ENCODE results near the gene SLC24A4. TPM values are rescaled to one million over a fixed set of nuclear protein-coding genes. Genes with fewer than 3 reads are reported as not detected.

SLC24A4 gene
- total RNA-seq, 1 donor from 2014 or later, result 1.1 TPM

GRCh38 chr14:92411941-92412340, 89.0 kb downstream of the SLC24A4 start:
- Mint-ChIP-seq H3K27ac (ENCODE audit: unreplicated experiment) (no peak overlapping the region), H3K9me3 (ENCODE audit: unreplicated experiment) (peaks cover 3% of the 10 kb centered on the region), H3K36me3 (ENCODE audit: low read depth, unreplicated experiment) (peaks cover 3% of the 10 kb centered on the region), H3K4me3 (ENCODE audit: unreplicated experiment) (no peak overlapping the region), H3K4me1 (ENCODE audit: unreplicated experiment) (peaks cover 14% of the 10 kb centered on the region), H3K27me3 (ENCODE audit: unreplicated experiment) (peaks cover 3% of the 10 kb centered on the region)
- TF ChIP-seq CTCF (IDR thresholded peaks at IDR 0.05; ENCODE audit: unreplicated experiment), result no peak
- DNase-seq (ENCODE audit: low spot score), result no peak

GRCh38 chr14:92412912-92413311, 89.9 kb downstream of the SLC24A4 start:
- Mint-ChIP-seq H3K4me1 (ENCODE audit: unreplicated experiment) (peaks cover 14% of the 10 kb centered on the region), H3K4me3 (ENCODE audit: unreplicated experiment) (no peak overlapping the region), H3K27ac (ENCODE audit: unreplicated experiment) (no peak overlapping the region), H3K9me3 (ENCODE audit: unreplicated experiment) (no peaks in the 10 kb centered on the region), H3K36me3 (ENCODE audit: low read depth, unreplicated experiment) (no peaks in the 10 kb centered on the region), H3K27me3 (ENCODE audit: unreplicated experiment) (no peaks in the 10 kb centered on the region)
- no peak for DNase-seq (ENCODE audit: low spot score)
- TF ChIP-seq CTCF (IDR thresholded peaks at IDR 0.05; ENCODE audit: unreplicated experiment), result no peak

GRCh38 chr14:92413379-92413778, 90.4 kb downstream of the SLC24A4 start:
- H3K4me3 Mint-ChIP-seq (ENCODE audit: unreplicated experiment), result no peak overlapping the region
- H3K27ac Mint-ChIP-seq (ENCODE audit: unreplicated experiment), result no peak overlapping the region
- H3K9me3 Mint-ChIP-seq (ENCODE audit: unreplicated experiment), result no peaks in the 10 kb centered on the region

GRCh38 chr14:92414690-92415445, 91.9 kb downstream of the SLC24A4 start:
- no peaks in the 10 kb centered on the region for H3K9me3 Mint-ChIP-seq (ENCODE audit: unreplicated experiment)
- peaks cover 4% of the 10 kb centered on the region for H3K36me3 Mint-ChIP-seq (ENCODE audit: low read depth, unreplicated experiment)
- no peak for DNase-seq (ENCODE audit: low spot score)
- no peak overlapping the region for H3K4me3 Mint-ChIP-seq (ENCODE audit: unreplicated experiment)
- no peak overlapping the region for H3K27ac Mint-ChIP-seq (ENCODE audit: unreplicated experiment)
- no peak for TF ChIP-seq CTCF (IDR thresholded peaks at IDR 0.05; ENCODE audit: unreplicated experiment)
- H3K27me3 Mint-ChIP-seq (ENCODE audit: unreplicated experiment), result no peaks in the 10 kb centered on the region
- no peaks in the 10 kb centered on the region for H3K4me1 Mint-ChIP-seq (ENCODE audit: unreplicated experiment)

More at GRCh38 chr14:92413379-92413778, 90.4 kb downstream of the SLC24A4 start:
- Mint-ChIP-seq H3K4me1 (ENCODE audit: unreplicated experiment) (peaks cover 10% of the 10 kb centered on the region), H3K36me3 (ENCODE audit: low read depth, unreplicated experiment) (no peaks in the 10 kb centered on the region), H3K27me3 (ENCODE audit: unreplicated experiment) (no peaks in the 10 kb centered on the region)
- TF ChIP-seq CTCF (IDR thresholded peaks at IDR 0.05; ENCODE audit: unreplicated experiment), result no peak
- DNase-seq (ENCODE audit: low spot score), result no peak

- no peak overlapping the region for H3K4me3 Mint-ChIP-seq (ENCODE audit: unreplicated experiment)
- peaks cover 4% of the 10 kb centered on the region for H3K36me3 Mint-ChIP-seq (ENCODE audit: low read depth, unreplicated experiment)
- no peak for TF ChIP-seq CTCF (IDR thresholded peaks at IDR 0.05; ENCODE audit: unreplicated experiment)
- no peaks in the 10 kb centered on the region for H3K27me3 Mint-ChIP-seq (ENCODE audit: unreplicated experiment)
- DNase-seq (ENCODE audit: low spot score), result no peak
- no peak overlapping the region for H3K27ac Mint-ChIP-seq (ENCODE audit: unreplicated experiment)
- H3K4me1 Mint-ChIP-seq (ENCODE audit: unreplicated experiment), result no peaks in the 10 kb centered on the region
- no peaks in the 10 kb centered on the region for H3K9me3 Mint-ChIP-seq (ENCODE audit: unreplicated experiment)
Observed at GRCh38 chr14:92415969-92416368, 93.0 kb downstream of the SLC24A4 start.

Data from endothelial cell (in vitro differentiated cells).